H1 (cell line): ENCODE results near the gene NSUN4. TPM values are rescaled to one million over a fixed set of nuclear protein-coding genes. Genes with fewer than 3 reads are reported as not detected.

Experiments
- CTCF ChIA-PET: fragments of 300-600 bp; sonication (Branson Sonifier 250); formaldehyde crosslinking; loops from one replicate; lab custom pipeline; 2021; ENCODE audit not compliant: partially characterized antibody; lab: Charles Lee
- POLR2A ChIA-PET: fragments of 300-600 bp; sonication (Branson Sonifier 250); formaldehyde crosslinking; loops from one replicate; lab custom pipeline; 2021; ENCODE audit warnings: inconsistent platforms; ENCODE audit not compliant: partially characterized antibody; lab: Charles Lee
- DNase-seq, 2 experiments: peaks; one replicate each; pipeline versions ENCODE4 v3.0.0 to v3.0.0-alpha.2; 2010 to 2022; ENCODE audit warnings: low spot score in 2 of 2, low read depth in 1 of 2, mixed read lengths in 1 of 2
- FAIRE-seq: peaks from 2 replicates; lab custom pipeline; 2011; peaks lifted over from hg19 to GRCh38; lab: Jason Lieb, UNC
- H2AFZ ChIP-seq: 2 replicates; pipeline ENCODE4 v1.8.1; 2012; ENCODE audit warnings: low read length, inconsistent platforms
- H2AK5ac ChIP-seq: 2 replicates; pipeline ENCODE4 v1.6.1; 2013; ENCODE audit warnings: low read depth, low read length
- H2BK120ac ChIP-seq: replicated peaks from 2 replicates; pipeline ENCODE3; 2013; ENCODE audit warnings: low read depth, low read length, inconsistent platforms
- H2BK12ac ChIP-seq: 2 replicates; pipeline ENCODE4 v1.6.1; 2013; ENCODE audit warnings: low read depth, low read length
- H2BK15ac ChIP-seq: 2 replicates; pipeline ENCODE4 v1.6.1; 2013; ENCODE audit warnings: low read length
- H2BK20ac ChIP-seq: 2 replicates; pipeline ENCODE4 v1.6.1; 2013; ENCODE audit warnings: low read length
- H2BK5ac ChIP-seq: 2 replicates; pipeline ENCODE4 v1.6.1; 2013; ENCODE audit warnings: low read depth, low read length
- H3K14ac ChIP-seq: 2 replicates; pipeline ENCODE4 v1.6.1; 2013; ENCODE audit warnings: inconsistent platforms; ENCODE audit not compliant: insufficient read length
- H3K18ac ChIP-seq: 2 replicates; pipeline ENCODE4 v1.6.1; 2013; ENCODE audit warnings: low read length; ENCODE audit errors: extremely low read depth
- H3K23ac ChIP-seq: 2 replicates; pipeline ENCODE4 v1.6.1; 2013; ENCODE audit warnings: inconsistent platforms; ENCODE audit not compliant: insufficient read length
- H3K23me2 ChIP-seq: 2 replicates; pipeline ENCODE4 v1.6.1; 2013; ENCODE audit warnings: low read depth, low read length
- H3K27ac ChIP-seq: 2 replicates; pipeline ENCODE4 v1.6.1; 2011; ENCODE audit warnings: low read depth, low read length, inconsistent platforms
- H3K27me3 ChIP-seq, 4 experiments: replicated peaks in 1 of 4; 1 replicate in 1 of 4; 2 replicates in 3 of 4; pipeline versions ENCODE4 v1.6.1 to v1.8.1; 2011 to 2013; ENCODE audit warnings: low read length in 3 of 4, mild to moderate bottlenecking in 3 of 4, inconsistent platforms in 2 of 4, mixed read lengths in 2 of 4, moderate library complexity in 1 of 4; ENCODE audit not compliant: control insufficient read depth in 3 of 4, insufficient read depth in 3 of 4; ENCODE audit errors: extremely low read depth in 1 of 4
- H3K36me3 ChIP-seq, 4 experiments: 2 replicates each; pipeline versions ENCODE4 v1.6.1 to v1.8.1; 2011 to 2013; ENCODE audit warnings: mild to moderate bottlenecking in 4 of 4, low read length in 3 of 4, moderate library complexity in 2 of 4, control low read depth in 1 of 4, inconsistent platforms in 1 of 4; ENCODE audit not compliant: insufficient read depth in 4 of 4, control insufficient read depth in 2 of 4
- H3K4ac ChIP-seq: replicated peaks from 2 replicates; pipeline ENCODE3; 2013; ENCODE audit warnings: low read length, low read depth, mixed read lengths, inconsistent platforms; ENCODE audit not compliant: insufficient read length
- H3K4me1 ChIP-seq, 4 experiments: replicated peaks in 1 of 4; 1 replicate in 1 of 4; 2 replicates in 3 of 4; pipeline versions ENCODE4 v1.6.1 to v1.8.1; 2011 to 2013; ENCODE audit warnings: low read length in 3 of 4, inconsistent platforms in 2 of 4, mixed read lengths in 1 of 4; ENCODE audit not compliant: insufficient read depth in 4 of 4, control insufficient read depth in 3 of 4
- H3K4me2 ChIP-seq, 2 experiments: 2 replicates each; pipeline versions ENCODE4 v1.6.1 to v1.8.1; 2011 to 2013; ENCODE audit warnings: low read depth in 2 of 2, low read length in 2 of 2, control low read depth in 1 of 2, inconsistent platforms in 1 of 2, mild to moderate bottlenecking in 1 of 2; ENCODE audit not compliant: insufficient read depth in 1 of 2
- H3K4me3 ChIP-seq, 4 experiments: fragments of 200-600, 300-600 bp in 1 of 4; sonication (generic), shearing (Covaris generic), sonication (Bioruptor Twin) in 1 of 4; 2 replicates each; pipeline versions ENCODE4 v1.5.1 to v1.8.1; 2011 to 2016; ENCODE audit warnings: low read length in 4 of 4, low read depth in 3 of 4, control low read depth in 2 of 4, inconsistent platforms in 2 of 4, mild to moderate bottlenecking in 2 of 4, mixed read lengths in 1 of 4, moderate library complexity in 1 of 4; ENCODE audit not compliant: insufficient read depth in 2 of 4; ENCODE audit errors: extremely low read depth in 1 of 4
- H3K56ac ChIP-seq: replicated peaks from 2 replicates; pipeline ENCODE3; 2013; ENCODE audit warnings: low read depth, mild to moderate bottlenecking, mixed read lengths, low read length, inconsistent platforms; ENCODE audit not compliant: insufficient read length
- H3K79me1 ChIP-seq: 2 replicates; pipeline ENCODE4 v1.6.1; 2013; ENCODE audit warnings: low read depth, low read length, control low read depth
- H3K79me2 ChIP-seq, 2 experiments: 2 replicates each; pipeline versions ENCODE4 v1.6.1 to v1.8.1; 2012 to 2013; ENCODE audit warnings: low read length in 2 of 2, mild to moderate bottlenecking in 2 of 2, inconsistent platforms in 1 of 2; ENCODE audit not compliant: insufficient read depth in 2 of 2, control insufficient read depth in 1 of 2
- H3K9ac ChIP-seq, 4 experiments: replicated peaks in 1 of 4; 1 replicate in 1 of 4; 2 replicates in 3 of 4; pipeline versions ENCODE4 v1.6.1 to v1.8.1; 2011 to 2013; ENCODE audit warnings: low read depth in 3 of 4, low read length in 3 of 4, control low read depth in 2 of 4, mild to moderate bottlenecking in 2 of 4, moderate library complexity in 2 of 4, inconsistent platforms in 1 of 4; ENCODE audit errors: extremely low read depth in 1 of 4
- H3K9me3 ChIP-seq, 2 experiments: 2 replicates each; pipeline versions ENCODE4 v1.6.1 to v1.8.1; 2012 to 2013; ENCODE audit warnings: mild to moderate bottlenecking in 2 of 2, moderate library complexity in 2 of 2, control low read depth in 1 of 2, inconsistent platforms in 1 of 2, low read depth in 1 of 2, low read length in 1 of 2, mixed read lengths in 1 of 2; ENCODE audit not compliant: insufficient read depth in 2 of 2
- H4K20me1 ChIP-seq, 2 experiments: replicated peaks in 1 of 2; 2 replicates each; pipeline versions ENCODE3 to v1.8.1; 2011 to 2013; ENCODE audit warnings: inconsistent platforms in 2 of 2, low read length in 2 of 2, mild to moderate bottlenecking in 1 of 2; ENCODE audit not compliant: insufficient read depth in 2 of 2, control insufficient read depth in 1 of 2
- H4K5ac ChIP-seq: 2 replicates; pipeline ENCODE4 v1.6.1; 2013; ENCODE audit warnings: low read length, low read depth, mixed read lengths, inconsistent platforms; ENCODE audit not compliant: insufficient read length
- H4K8ac ChIP-seq: 2 replicates; pipeline ENCODE4 v1.8.0; 2013; ENCODE audit warnings: mild to moderate bottlenecking, moderate library complexity, low read length, inconsistent platforms; ENCODE audit not compliant: insufficient read depth; ENCODE audit errors: extremely low read depth
- H4K91ac ChIP-seq: replicated peaks from 2 replicates; pipeline ENCODE3; 2013; ENCODE audit warnings: low read length, mixed read lengths, inconsistent platforms; ENCODE audit not compliant: insufficient read length
- BRCA1 ChIP-seq: IDR thresholded peaks from 2 replicates; pipeline ENCODE4 v1.6.1; 2012; ENCODE audit warnings: low read depth, low read length, improper control_type of control experiment
- CEBPB ChIP-seq: IDR thresholded peaks from 2 replicates; pipeline ENCODE4 v1.6.1; 2012; ENCODE audit warnings: low read depth, low read length
- FOSL1 ChIP-seq: IDR thresholded peaks from 2 replicates; pipeline ENCODE4 v1.6.1; 2011; ENCODE audit warnings: mild to moderate bottlenecking, low read depth, low read length, moderate library complexity; ENCODE audit not compliant: insufficient read depth
- GABPA ChIP-seq: IDR thresholded peaks from 2 replicates; pipeline ENCODE4 v1.6.1; 2011; ENCODE audit warnings: mild to moderate bottlenecking, low read length, moderate library complexity, borderline replicate concordance; ENCODE audit not compliant: insufficient read depth
- HDAC6 ChIP-seq: IDR thresholded peaks from one replicate; pipeline ENCODE4 v1.7.1; 2012; ENCODE audit warnings: low read depth, mild to moderate bottlenecking, inconsistent platforms, low read length, moderate library complexity
- WGBS, 2 experiments: shearing (Covaris generic) in 1 of 2; methylation state at CpG; one replicate each; pipeline versions ENCODE4 v1.1.6 to v1.1.7; 2013 to 2015; ENCODE audit warnings: low lambda C conversion rate in 2 of 2, mixed read lengths in 2 of 2, inconsistent platforms in 1 of 2, low coverage in 1 of 2, missing lambda C conversion rate in 1 of 2; ENCODE audit not compliant: insufficient replicate concordance in 2 of 2, insufficient coverage in 1 of 2, insufficient read length in 1 of 2; ENCODE audit errors: extremely low coverage in 1 of 2, missing lambda C conversion rate in 1 of 2; 5-methylcytosine and 5-hydroxymethylcytosine counted together
- polyA plus RNA-seq, 7 experiments: library from polyadenylated mRNA; depleted of rRNA in 3 of 7; stranded (reverse) in 5 of 7; unstranded in 2 of 7; fragments of >200 nt in 5 of 7; fragments of 200-250 nt in 2 of 7; gene quantifications; 1 replicate in 5 of 7; 2 replicates in 1 of 7; 4 replicates in 1 of 7; pipeline versions ENCODE4 v1.2.1 to v1.2.3, GENCODE V29; 2011 to 2013; ENCODE audit warnings: missing spikeins in 2 of 7, mixed read lengths in 2 of 7
- total RNA-seq: library from RNA; stranded (reverse); fragmentation: NEBNext Ultra II Directional; extraction: Animal tissue kit (Norgen Biotek cat#: 25700); gene quantifications from 2 replicates; pipeline ENCODE4 v1.2.1, GENCODE V29; 2021

NSUN4 gene
- total and polyA plus RNA-seq, 2 of the 8 experiments (the other 6 are each of a cell fraction or from before 2014, with no cell fraction given): 9.7 to 15.7 TPM

GRCh38 chr1:46400421-46400820, 59.8 kb downstream of the NSUN4 start:
- no peak overlapping the region for H3K23ac ChIP-seq
- H3K4me1 ChIP-seq: peaks cover 9 to 16% (median 10%) of the 10 kb centered on the region in 4 experiments
- H3K27me3 ChIP-seq: no peaks in the 10 kb centered on the region
- DNase-seq (no peak), FAIRE-seq (no peak)
- no peak overlapping the region for H3K4me3 ChIP-seq
- CTCF ChIA-PET: interaction anchor here (0.8 to 25.3 kb wide), 4 partner anchors 11 to 76 kb away, joined by 4 to 513 read pairs (median 36); no protein-coding TSS in a partner anchor
- H3K56ac ChIP-seq: no peak overlapping the region
- H2BK12ac ChIP-seq: peak overlapping the region; percentile 80; the same call in 1 of the 2 replicates
- 91% methylated on average over 4 of the region's 4 CpGs; no CpG with 5 or more reads in 1 of the 2 experiments for WGBS, 2 experiments
- peaks cover 0 to 31% of the 10 kb centered on the region in 2 experiments; a peak in 2 of 4 replicates for H3K79me2 ChIP-seq
- H4K20me1 ChIP-seq: peaks cover 1 to 4% of the 10 kb centered on the region in 2 experiments
- no peaks in the 10 kb centered on the region for H3K9me3 ChIP-seq
- H2AFZ ChIP-seq: no peak overlapping the region
- peak overlapping the region; percentile 19; the same call in 1 of the 2 replicates for H3K18ac ChIP-seq
- no peak overlapping the region for H3K9ac ChIP-seq
- no peak overlapping the region for H3K14ac ChIP-seq
- H3K23me2 ChIP-seq: no peaks in the 10 kb centered on the region
- no peak overlapping the region; the same call in 1 of the 2 replicates for H2BK5ac ChIP-seq
- H4K8ac ChIP-seq: no peak overlapping the region
- POLR2A ChIA-PET: interaction anchor here (1.1 to 2.5 kb wide), 3 partner anchors 9 to 42 kb away, joined by 3 to 12 read pairs (median 4); no protein-coding TSS in a partner anchor
- H2BK15ac ChIP-seq: 0 out of 2 replicates have a peak overlapping the region, but pooled peaks have one; percentile 61
- peak overlapping the region; percentile 59 for H3K4ac ChIP-seq
- no peak overlapping the region for H2BK20ac ChIP-seq
- H2BK120ac ChIP-seq: no peak overlapping the region
- no peak overlapping the region for H4K91ac ChIP-seq
- H3K36me3 ChIP-seq: peaks cover 0 to 3% (median 0%) of the 10 kb centered on the region in 4 experiments; a peak in 1 of 8 replicates
- H2AK5ac ChIP-seq: 0 out of 2 replicates have a peak overlapping the region, but pooled peaks have one; percentile 48
- peak overlapping the region; percentile 13 to 34; a peak in 1 of 4 replicates for H3K4me2 ChIP-seq
- no peak overlapping the region for H3K27ac ChIP-seq
- no peaks in the 10 kb centered on the region; the same call in 1 of the 2 replicates for H3K79me1 ChIP-seq
- no peak overlapping the region for H4K5ac ChIP-seq
- no peak for TF ChIP-seq FOSL1
- TF ChIP-seq GABPA: no peak
- TF ChIP-seq HDAC6: no peak
- TF ChIP-seq BRCA1: no peak
- no peak for TF ChIP-seq CEBPB
